Aorta (tissue), 4 donors: ENCODE results near the gene ZNHIT1. TPM values are rescaled to one million over a fixed set of nuclear protein-coding genes. Genes with fewer than 3 reads are reported as not detected.

Experiments used
- polyA plus RNA-seq, 2 donors: library from polyadenylated mRNA; stranded (reverse); fragments of 200-250 nt; gene quantifications; one replicate each; pipeline ENCODE4 v1.2.3, GENCODE V29; 2013
- total RNA-seq, 2 donors: library from RNA; stranded (reverse); fragmentation: NEBNext Ultra II Directional; extraction: Animal tissue kit (Norgen Biotek cat#: 25700); gene quantifications; one replicate each; pipeline ENCODE4 v1.2.1, GENCODE V29; 2021
- donor health status: healthy with polysubstance abuse.
- donor health status: Bipolar disorder and iron deficiency.
- donor health status: DM: no; HTN: no; CAD: no.
- donor health status: DM: yes; HTN: yes; CAD: no.

ZNHIT1 gene
- total and polyA plus RNA-seq, 4 donors = 48.7 to 114 (median 75.1) TPM

Other genes starting within 250 kb of the ZNHIT1 start
- under 1 TPM; 0.24 to 0.88 TPM for gene MUC12, start 248.6 kb upstream of the ZNHIT1 start, total RNA-seq
- 10 to 100 TPM in 1 of 2 donors, 1 to 10 TPM in 1; 2.6 to 13.1 TPM for gene MUC12, start 248.6 kb upstream of the ZNHIT1 start, polyA plus RNA-seq
- gene MUC17, start 198.1 kb upstream of the ZNHIT1 start, total RNA-seq = not detected
- gene MUC17, start 198.1 kb upstream of the ZNHIT1 start, polyA plus RNA-seq = 1 to 10 TPM in 1 of 2 donors, not detected in 1; 1.6 TPM
- 10 to 100 TPM; 56.6 to 58.3 TPM for gene TRIM56, start 132.7 kb upstream of the ZNHIT1 start, total RNA-seq
- 10 to 100 TPM in 1 of 2 donors, 1 to 10 TPM in 1; 9.4 to 16.9 TPM for gene TRIM56, start 132.7 kb upstream of the ZNHIT1 start, polyA plus RNA-seq
- gene SERPINE1, start 91.1 kb upstream of the ZNHIT1 start, total RNA-seq = 100 to 1,000 TPM in 1 of 2 donors, 10 to 100 TPM in 1; 57.1 to 693 TPM
- gene SERPINE1, start 91.1 kb upstream of the ZNHIT1 start, polyA plus RNA-seq = 100 to 1,000 TPM in 1 of 2 donors, 10 to 100 TPM in 1; 71.5 to 137 TPM
- gene AP1S1, start 63.7 kb upstream of the ZNHIT1 start, total RNA-seq = 10 to 100 TPM; 21.3 to 26.9 TPM
- gene AP1S1, start 63.7 kb upstream of the ZNHIT1 start, polyA plus RNA-seq = 10 to 100 TPM; 16.8 to 51.2 TPM
- gene VGF, start 52.6 kb upstream of the ZNHIT1 start, total RNA-seq = not detected
- not detected for gene VGF, start 52.6 kb upstream of the ZNHIT1 start, polyA plus RNA-seq
- not detected for gene NAT16, start 37.9 kb upstream of the ZNHIT1 start, total RNA-seq
- gene NAT16, start 37.9 kb upstream of the ZNHIT1 start, polyA plus RNA-seq = not detected
- not detected for gene MOGAT3, start 17.1 kb upstream of the ZNHIT1 start, total RNA-seq
- gene MOGAT3, start 17.1 kb upstream of the ZNHIT1 start, polyA plus RNA-seq = 1 to 10 TPM in 1 of 2 donors, not detected in 1; 5.4 TPM
- 10 to 100 TPM; 51.8 to 70.6 TPM for gene PLOD3, start 584 bp upstream of the ZNHIT1 start, total RNA-seq
- gene PLOD3, start 584 bp upstream of the ZNHIT1 start, polyA plus RNA-seq = 10 to 100 TPM; 27.2 to 48.5 TPM
- gene CLDN15, start 19.6 kb downstream of the ZNHIT1 start, total RNA-seq = 10 to 100 TPM in 1 of 2 donors, 1 to 10 TPM in 1; 7.5 to 14.8 TPM
- 10 to 100 TPM in 1 of 2 donors, 1 to 10 TPM in 1; 6.5 to 19.7 TPM for gene CLDN15, start 19.6 kb downstream of the ZNHIT1 start, polyA plus RNA-seq
- gene FIS1, start 26.9 kb downstream of the ZNHIT1 start, total RNA-seq = 100 to 1,000 TPM; 146 to 155 TPM
- 100 to 1,000 TPM; 294 to 333 TPM for gene FIS1, start 26.9 kb downstream of the ZNHIT1 start, polyA plus RNA-seq
- 10 to 100 TPM; 10.9 to 16.5 TPM for gene IFT22, start 103.6 kb downstream of the ZNHIT1 start, total RNA-seq
- 10 to 100 TPM; 28.2 to 30.6 TPM for gene IFT22, start 103.6 kb downstream of the ZNHIT1 start, polyA plus RNA-seq
- gene COL26A1, start 144.7 kb downstream of the ZNHIT1 start, total RNA-seq = not detected
- gene COL26A1, start 144.7 kb downstream of the ZNHIT1 start, polyA plus RNA-seq = not detected